SU-DHL-6 (cell line): Measurements from ENCODE around the gene TXNDC5.

Experiments
- H2AFZ ChIP-seq: fragments of 200-600 bp; sonication (generic); 2 replicates; pipeline ENCODE4 v1.6.1; 2014; ENCODE audit warnings: low read depth, mild to moderate bottlenecking, moderate library complexity, mixed read lengths, antibody characterized with exemption, low read length; ENCODE audit not compliant: severe bottlenecking
- H3F3A ChIP-seq: fragments of 200-600 bp; shearing (Covaris generic); 2 replicates; pipeline ENCODE4 v1.6.0; 2016; ENCODE audit warnings: antibody characterized with exemption, mild to moderate bottlenecking; ENCODE audit not compliant: insufficient read depth
- H3K27ac ChIP-seq: fragments of 200-600 bp; sonication (generic); 2 replicates; pipeline ENCODE4 v1.5.1; 2016; ENCODE audit warnings: low read depth, mild to moderate bottlenecking, low read length, moderate library complexity, mixed read lengths
- H3K27me3 ChIP-seq: fragments of 200-600 bp; sonication (generic), shearing (Covaris generic); 2 replicates; pipeline ENCODE4 v1.6.0; 2014; ENCODE audit warnings: mild to moderate bottlenecking, low read length
- H3K36me3 ChIP-seq: fragments of 200-600 bp; sonication (generic); 2 replicates; pipeline ENCODE4 v1.6.1; 2014; ENCODE audit warnings: mild to moderate bottlenecking, low read length, mixed read lengths
- H3K4me2 ChIP-seq: fragments of 300-600, 200-600 bp; shearing (Covaris generic), sonication (generic); 2 replicates; pipeline ENCODE4 v1.6.0; 2014; ENCODE audit warnings: low read length, low read depth, mild to moderate bottlenecking; ENCODE audit not compliant: poor library complexity, severe bottlenecking
- H3K4me3 ChIP-seq: fragments of 200-600 bp; sonication (generic); 2 replicates; pipeline ENCODE4 v1.5.1; 2014; ENCODE audit warnings: antibody characterized with exemption, low read length, mild to moderate bottlenecking, mixed read lengths; ENCODE audit not compliant: insufficient read depth, poor library complexity, severe bottlenecking
- H3K79me2 ChIP-seq: fragments of 200-600 bp; sonication (generic); 2 replicates; pipeline ENCODE4 v1.6.1; 2014; ENCODE audit warnings: mild to moderate bottlenecking, low read length, moderate library complexity; ENCODE audit not compliant: insufficient read depth
- H3K9ac ChIP-seq: fragments of 200-600 bp; sonication (generic); 2 replicates; pipeline ENCODE4 v1.7.0; 2014; ENCODE audit warnings: mild to moderate bottlenecking, low read length
- H3K9me2 ChIP-seq: fragments of 200-600 bp; sonication (generic); replicated peaks from 2 replicates; pipeline ENCODE4 v1.6.1; 2014; ENCODE audit warnings: low read length; ENCODE audit not compliant: insufficient read depth
- H3K9me3 ChIP-seq: fragments of 200-600 bp; sonication (generic); 2 replicates; pipeline ENCODE4 v1.6.1; 2014; ENCODE audit warnings: low read length, mixed read lengths; ENCODE audit not compliant: insufficient read depth
- H4K20me1 ChIP-seq: fragments of 200-600 bp; sonication (generic); 2 replicates; pipeline ENCODE4 v1.6.1; 2014; ENCODE audit warnings: low read depth, mild to moderate bottlenecking, antibody characterized with exemption, low read length, moderate library complexity, mixed read lengths
- EZH2phosphoT487 ChIP-seq: fragments of 200-600 bp; sonication (generic), shearing (Covaris generic); conservative IDR thresholded peaks from 2 replicates; pipeline ENCODE4 v1.6.1; 2018; ENCODE audit warnings: mild to moderate bottlenecking, antibody characterized with exemption, low read length, moderate library complexity, mixed read lengths
- TF ChIP-seq, protein P1 (sequence below): fragments of 200-600 bp; sonication (generic); IDR thresholded peaks from one replicate; pipeline ENCODE4 v1.5.1; 2017; ENCODE audit warnings: antibody characterized with exemption, mild to moderate bottlenecking, low read length, moderate library complexity; ENCODE audit not compliant: insufficient read depth, poor library complexity, severe bottlenecking

TXNDC5 gene

DNA sequence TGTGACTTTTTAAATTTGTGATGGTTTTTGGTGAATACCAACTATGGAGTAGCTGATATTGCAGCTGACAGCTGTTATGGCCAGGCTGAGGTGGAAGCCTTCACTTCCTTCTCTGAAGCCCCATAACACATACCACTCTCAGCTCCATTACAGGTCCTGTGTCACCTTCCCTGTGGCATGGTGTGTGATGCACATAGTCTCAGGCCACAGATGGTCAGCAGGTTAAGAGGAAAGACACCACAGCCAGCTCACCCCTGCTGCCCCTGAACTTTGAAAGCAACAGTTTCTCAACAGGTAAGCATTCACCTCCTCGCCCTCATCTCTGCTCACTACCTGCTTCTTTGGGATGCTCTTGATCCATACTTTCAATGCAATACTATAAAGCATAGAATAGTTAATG lies 7.7 kb downstream of the TXNDC5 start:
- Histone ChIP-seq H3K9me3 (no peaks in the 10 kb centered on the region), H3K27ac (no peak overlapping the region), H3K9me2 (no peaks in the 10 kb centered on the region), H4K20me1 (no peaks in the 10 kb centered on the region), H3F3A (no peaks in the 10 kb centered on the region), H3K9ac (no peak overlapping the region), H3K4me2 (no peak overlapping the region), H3K27me3 (no peaks in the 10 kb centered on the region), H3K4me3 (no peak overlapping the region), H3K36me3 (peaks cover 25% of the 10 kb centered on the region), H3K79me2 (peaks cover 34% of the 10 kb centered on the region), H2AFZ (no peak overlapping the region)
- TF ChIP-seq EZH2phosphoT487 = no peak
- TF ChIP-seq, protein P1, sequence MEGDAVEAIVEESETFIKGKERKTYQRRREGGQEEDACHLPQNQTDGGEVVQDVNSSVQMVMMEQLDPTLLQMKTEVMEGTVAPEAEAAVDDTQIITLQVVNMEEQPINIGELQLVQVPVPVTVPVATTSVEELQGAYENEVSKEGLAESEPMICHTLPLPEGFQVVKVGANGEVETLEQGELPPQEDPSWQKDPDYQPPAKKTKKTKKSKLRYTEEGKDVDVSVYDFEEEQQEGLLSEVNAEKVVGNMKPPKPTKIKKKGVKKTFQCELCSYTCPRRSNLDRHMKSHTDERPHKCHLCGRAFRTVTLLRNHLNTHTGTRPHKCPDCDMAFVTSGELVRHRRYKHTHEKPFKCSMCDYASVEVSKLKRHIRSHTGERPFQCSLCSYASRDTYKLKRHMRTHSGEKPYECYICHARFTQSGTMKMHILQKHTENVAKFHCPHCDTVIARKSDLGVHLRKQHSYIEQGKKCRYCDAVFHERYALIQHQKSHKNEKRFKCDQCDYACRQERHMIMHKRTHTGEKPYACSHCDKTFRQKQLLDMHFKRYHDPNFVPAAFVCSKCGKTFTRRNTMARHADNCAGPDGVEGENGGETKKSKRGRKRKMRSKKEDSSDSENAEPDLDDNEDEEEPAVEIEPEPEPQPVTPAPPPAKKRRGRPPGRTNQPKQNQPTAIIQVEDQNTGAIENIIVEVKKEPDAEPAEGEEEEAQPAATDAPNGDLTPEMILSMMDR = no peak

DNA sequence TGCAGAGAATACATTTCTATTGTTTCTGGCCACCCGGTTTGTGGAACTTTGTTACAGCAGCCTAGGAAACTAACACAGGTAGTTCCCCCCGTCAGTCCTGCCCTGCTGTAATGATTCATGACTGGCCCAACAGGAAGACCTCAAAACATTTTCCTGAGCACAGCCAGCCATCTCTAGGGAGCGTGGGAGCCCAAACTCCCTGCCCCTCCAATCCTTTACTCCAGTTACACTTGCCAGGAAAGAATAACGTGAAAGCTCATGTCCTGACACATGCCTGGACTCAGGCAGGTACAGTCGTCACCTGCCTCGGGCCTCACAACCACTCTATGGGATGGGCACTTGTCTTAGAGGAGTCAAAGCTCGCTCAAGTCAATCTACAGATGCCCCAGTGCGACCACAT lies 8.4 kb downstream of the TXNDC5 start:
- TF ChIP-seq, protein P1 = no peak
- no peak for TF ChIP-seq EZH2phosphoT487
- H3K9me3 ChIP-seq = no peaks in the 10 kb centered on the region
- H3K4me2 ChIP-seq = no peak overlapping the region
- H3K9me2 ChIP-seq = no peaks in the 10 kb centered on the region
- peaks cover 28% of the 10 kb centered on the region for H3K79me2 ChIP-seq
- H3K36me3 ChIP-seq = peaks cover 29% of the 10 kb centered on the region
- no peaks in the 10 kb centered on the region for H3F3A ChIP-seq
- 0 out of 2 replicates have a peak, but pooled peaks cover 1% of the 10 kb centered on the region for H4K20me1 ChIP-seq
- H3K27me3 ChIP-seq = no peaks in the 10 kb centered on the region
- no peak overlapping the region for H3K27ac ChIP-seq
- H3K4me3 ChIP-seq = no peak overlapping the region
- no peak overlapping the region for H3K9ac ChIP-seq
- H2AFZ ChIP-seq = no peak overlapping the region

DNA sequence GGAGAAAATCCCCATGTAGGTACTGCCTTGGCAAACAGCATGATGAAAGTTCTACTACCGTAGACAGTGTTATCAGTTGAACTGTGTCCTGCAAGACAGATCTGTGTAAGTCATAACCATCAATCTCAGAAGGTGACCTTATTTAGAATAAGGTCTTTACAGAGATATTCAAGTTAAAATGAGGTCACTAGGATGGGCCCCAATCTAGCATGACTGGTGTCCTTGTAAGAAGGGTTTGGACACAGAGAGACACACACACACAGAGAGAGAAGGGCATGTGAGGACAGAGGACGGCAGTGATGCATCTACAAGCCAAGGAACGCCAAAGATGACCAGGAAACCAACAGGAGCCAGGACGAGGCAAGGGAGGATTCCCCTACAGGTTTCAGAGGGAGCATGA lies 8.8 kb downstream of the TXNDC5 start:
- peaks cover 5% of the 10 kb centered on the region; the same call in 1 of the 2 replicates for H4K20me1 ChIP-seq
- H3K4me3 ChIP-seq = no peak overlapping the region
- no peak overlapping the region for H3K4me2 ChIP-seq

More for the DNA sequence above, 8.8 kb downstream of the TXNDC5 start:
- H3K9me3 ChIP-seq = no peaks in the 10 kb centered on the region
- TF ChIP-seq EZH2phosphoT487 = no peak
- TF ChIP-seq, protein P1 = no peak
- H3K79me2 ChIP-seq = peaks cover 24% of the 10 kb centered on the region
- H2AFZ ChIP-seq = no peak overlapping the region
- H3K9ac ChIP-seq = no peak overlapping the region
- no peaks in the 10 kb centered on the region for H3K27me3 ChIP-seq
- peaks cover 34% of the 10 kb centered on the region for H3K36me3 ChIP-seq
- no peaks in the 10 kb centered on the region for H3F3A ChIP-seq
- H3K9me2 ChIP-seq = no peaks in the 10 kb centered on the region
- no peak overlapping the region for H3K27ac ChIP-seq
